ENCODE measurements around the gene DIDO1. TPM values are rescaled to one million over a fixed set of nuclear protein-coding genes. Genes with fewer than 3 reads are reported as not detected.

Gene DIDO1
- total RNA-seq, 1 experiment from 2014 or later: 85.9 TPM

- Histone ChIP-seq H2AFZ (ENCODE audit: low read length) (no peak overlapping the region), H3K9me3 (ENCODE audit: control insufficient read depth, low read depth, low read length) (no peaks in the 10 kb centered on the region), H3T11ph (ENCODE audit: low read length) (no peak overlapping the region), H4K5ac (ENCODE audit: insufficient read length, low read depth, low read length) (no peak overlapping the region), H3K14ac (ENCODE audit: insufficient read depth, low read length) (no peak overlapping the region), H2AK5ac (ENCODE audit: insufficient read length, low read length) (no peak overlapping the region), H4K91ac (ENCODE audit: insufficient read length, low read depth, low read length) (no peak overlapping the region), H3K18ac (ENCODE audit: insufficient read length, low read depth, low read length) (no peak overlapping the region), H2BK20ac (ENCODE audit: low read depth, low read length, poor library complexity, severe bottlenecking) (no peak overlapping the region), H2BK5ac (ENCODE audit: insufficient read length, low read length) (no peak overlapping the region), H3K9ac (ENCODE audit: extremely low read depth, insufficient read length, low read length) (no peak overlapping the region), H4K8ac (replicated peaks; ENCODE audit: insufficient read length, low read depth, low read length) (no peak overlapping the region), H3K4ac (ENCODE audit: low read depth, low read length) (no peak overlapping the region), H3K23me2 (ENCODE audit: insufficient read length, low read depth, low read length, poor library complexity, severe bottlenecking) (no peaks in the 10 kb centered on the region), H3K4me1 (ENCODE audit: insufficient read depth, low read length) (no peaks in the 10 kb centered on the region), H4K20me1 (ENCODE audit: control insufficient read depth, insufficient read depth, insufficient read length) (no peaks in the 10 kb centered on the region), H2BK15ac (ENCODE audit: low read depth, low read length) (no peak overlapping the region), H3K23ac (ENCODE audit: insufficient read length, low read depth, low read length) (no peak overlapping the region), H3K79me1 (ENCODE audit: insufficient read depth, low read depth, low read length, poor library complexity, severe bottlenecking) (no peaks in the 10 kb centered on the region), H3K79me2 (ENCODE audit: insufficient read depth, low read length) (no peaks in the 10 kb centered on the region), H3K27me3 (ENCODE audit: insufficient read depth, low read length) (no peaks in the 10 kb centered on the region), H3K56ac (ENCODE audit: insufficient read length, low read depth, low read length) (no peak overlapping the region), H2BK120ac (ENCODE audit: low read depth, low read length, poor library complexity, severe bottlenecking) (no peak overlapping the region), H2BK12ac (ENCODE audit: insufficient read length, low read depth, low read length) (no peak overlapping the region), H3K4me2 (ENCODE audit: insufficient read depth, insufficient read length, low read length) (no peak overlapping the region), H3K27ac (ENCODE audit: insufficient read length, low read depth, low read length) (no peak overlapping the region)
- H3K4me3 Mint-ChIP-seq: no peak overlapping the region
- no peaks in the 10 kb centered on the region for H3K27me3 Mint-ChIP-seq (ENCODE audit: low read depth)
- peaks cover 24 to 60% (median 56%) of the 10 kb centered on the region in 3 experiments for H3K36me3 Mint-ChIP-seq (ENCODE audit: insufficient read depth in 1 of 3, low read depth in 3 of 3)
- no peak overlapping the region; a peak in 1 of 7 replicates for H3K27ac Mint-ChIP-seq
- no peak for TF ChIP-seq CTCF (conservative IDR thresholded peaks at IDR 0.05)
- DNase-seq: no peak
- no CpG with 5 or more reads among the region's 8 CpGs for WGBS (ENCODE audit: extremely low coverage, insufficient read length, low lambda C conversion rate)
- no peaks in the 10 kb centered on the region for H3K9me3 Mint-ChIP-seq
- H3K4me1 Mint-ChIP-seq: peaks cover 0 to 11% of the 10 kb centered on the region in 2 experiments; a peak in 2 of 4 replicates
Observed at GRCh38 chr20:62852196-62852595, 74.1 kb downstream of the DIDO1 start.
